ENCODE measurements around the gene MYO18A.

The MYO18A gene

DNA sequence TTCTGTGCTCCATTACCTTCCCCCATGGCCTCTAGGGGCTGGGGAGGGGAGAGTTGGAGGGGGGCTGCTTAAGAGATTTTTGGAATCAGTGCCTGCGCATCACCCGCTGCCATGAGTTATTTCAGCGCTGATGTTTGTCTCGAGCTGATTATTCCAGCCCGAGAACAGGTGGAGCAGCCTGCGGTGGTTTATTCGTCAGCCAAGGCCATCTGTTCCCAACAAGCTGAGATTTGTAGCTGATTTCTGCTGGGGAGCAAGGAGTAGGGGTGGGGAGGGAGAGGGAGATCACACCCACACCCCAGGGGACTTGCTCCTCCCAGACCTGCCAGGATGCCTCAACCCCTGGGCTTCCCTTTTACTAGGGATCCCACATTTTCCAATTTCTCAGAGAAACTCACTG is 114.2 kb downstream of the MYO18A start:
- no peak overlapping the region for H3K4me2 ChIP-seq (ENCODE audit: insufficient read depth, low read length)
- H4K20me1 ChIP-seq (ENCODE audit: insufficient read depth, low read length): no peaks in the 10 kb centered on the region
- ATAC-seq (ENCODE audit: insufficient read depth, low read depth) (no peak), DNase-seq (no peak)
- no peaks in the 10 kb centered on the region for H3K4me1 ChIP-seq (ENCODE audit: insufficient read depth, low read length)
- H3K9ac ChIP-seq (ENCODE audit: low read depth, low read length): no peak overlapping the region
- no peak overlapping the region for H3K4me3 ChIP-seq (ENCODE audit: low read depth in 1 of 2, low read length in 2 of 2)
- H3K27ac ChIP-seq (ENCODE audit: low read length): no peak overlapping the region
- no peaks in the 10 kb centered on the region for H3K36me3 ChIP-seq (ENCODE audit: insufficient read depth, low read length)
- TF ChIP-seq, protein P1, sequence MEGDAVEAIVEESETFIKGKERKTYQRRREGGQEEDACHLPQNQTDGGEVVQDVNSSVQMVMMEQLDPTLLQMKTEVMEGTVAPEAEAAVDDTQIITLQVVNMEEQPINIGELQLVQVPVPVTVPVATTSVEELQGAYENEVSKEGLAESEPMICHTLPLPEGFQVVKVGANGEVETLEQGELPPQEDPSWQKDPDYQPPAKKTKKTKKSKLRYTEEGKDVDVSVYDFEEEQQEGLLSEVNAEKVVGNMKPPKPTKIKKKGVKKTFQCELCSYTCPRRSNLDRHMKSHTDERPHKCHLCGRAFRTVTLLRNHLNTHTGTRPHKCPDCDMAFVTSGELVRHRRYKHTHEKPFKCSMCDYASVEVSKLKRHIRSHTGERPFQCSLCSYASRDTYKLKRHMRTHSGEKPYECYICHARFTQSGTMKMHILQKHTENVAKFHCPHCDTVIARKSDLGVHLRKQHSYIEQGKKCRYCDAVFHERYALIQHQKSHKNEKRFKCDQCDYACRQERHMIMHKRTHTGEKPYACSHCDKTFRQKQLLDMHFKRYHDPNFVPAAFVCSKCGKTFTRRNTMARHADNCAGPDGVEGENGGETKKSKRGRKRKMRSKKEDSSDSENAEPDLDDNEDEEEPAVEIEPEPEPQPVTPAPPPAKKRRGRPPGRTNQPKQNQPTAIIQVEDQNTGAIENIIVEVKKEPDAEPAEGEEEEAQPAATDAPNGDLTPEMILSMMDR (IDR thresholded peaks at IDR 0.05; ENCODE audit: borderline replicate concordance, extremely low read depth, low read length, poor library complexity, severe bottlenecking): no peak
- H3K79me2 ChIP-seq (ENCODE audit: insufficient read depth, low read length): no peaks in the 10 kb centered on the region
- H3K27me3 ChIP-seq (ENCODE audit: insufficient read depth, low read length, poor library complexity): no peaks in the 10 kb centered on the region
- H3K9me3 ChIP-seq (ENCODE audit: insufficient read depth, low read length, severe bottlenecking): no peaks in the 10 kb centered on the region
- H2AFZ ChIP-seq (ENCODE audit: low read depth, low read length): no peak overlapping the region

DNA sequence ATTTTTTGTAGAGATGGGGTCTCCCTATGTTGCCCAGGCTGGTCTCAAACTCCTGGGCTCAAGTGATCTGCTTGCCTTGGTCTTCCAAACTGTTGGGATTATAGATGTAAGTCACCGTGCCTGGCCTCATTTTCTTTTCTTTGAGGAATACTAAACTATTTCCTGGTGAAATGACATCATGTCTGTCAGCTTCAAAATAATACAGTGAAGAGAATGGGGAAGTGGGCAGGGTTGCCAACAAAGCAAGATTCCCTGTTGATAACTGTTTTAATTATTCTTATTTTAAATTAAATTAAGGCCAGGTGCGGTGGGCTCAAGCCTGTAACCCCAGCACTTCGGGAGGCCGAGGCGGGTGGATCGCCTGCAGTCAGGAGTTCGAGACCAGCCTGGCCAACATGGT is 116.2 kb downstream of the MYO18A start:
- no peaks in the 10 kb centered on the region for H3K27me3 ChIP-seq (ENCODE audit: insufficient read depth, low read length, poor library complexity)
- no peak overlapping the region for H3K9ac ChIP-seq (ENCODE audit: low read depth, low read length)
- no peaks in the 10 kb centered on the region for H4K20me1 ChIP-seq (ENCODE audit: insufficient read depth, low read length)
- ATAC-seq (ENCODE audit: insufficient read depth, low read depth) (no peak), DNase-seq (no peak)
- TF ChIP-seq, protein P1 (IDR thresholded peaks at IDR 0.05; ENCODE audit: borderline replicate concordance, extremely low read depth, low read length, poor library complexity, severe bottlenecking): no peak
- TF ChIP-seq EZH2 (IDR thresholded peaks at IDR 0.05; ENCODE audit: borderline replicate concordance, low read depth, low read length, severe bottlenecking): no peak
- no peaks in the 10 kb centered on the region for H3K4me1 ChIP-seq (ENCODE audit: insufficient read depth, low read length)
- H3K79me2 ChIP-seq (ENCODE audit: insufficient read depth, low read length): no peaks in the 10 kb centered on the region
- H3K4me2 ChIP-seq (ENCODE audit: insufficient read depth, low read length): no peak overlapping the region
- no peaks in the 10 kb centered on the region for H3K9me3 ChIP-seq (ENCODE audit: insufficient read depth, low read length, severe bottlenecking)
- no peak overlapping the region for H2AFZ ChIP-seq (ENCODE audit: low read depth, low read length)
- H3K36me3 ChIP-seq (ENCODE audit: insufficient read depth, low read length): no peaks in the 10 kb centered on the region
- no peak overlapping the region for H3K4me3 ChIP-seq (ENCODE audit: low read depth in 1 of 2, low read length in 2 of 2)
- no peak overlapping the region for H3K27ac ChIP-seq (ENCODE audit: low read length)

DNA sequence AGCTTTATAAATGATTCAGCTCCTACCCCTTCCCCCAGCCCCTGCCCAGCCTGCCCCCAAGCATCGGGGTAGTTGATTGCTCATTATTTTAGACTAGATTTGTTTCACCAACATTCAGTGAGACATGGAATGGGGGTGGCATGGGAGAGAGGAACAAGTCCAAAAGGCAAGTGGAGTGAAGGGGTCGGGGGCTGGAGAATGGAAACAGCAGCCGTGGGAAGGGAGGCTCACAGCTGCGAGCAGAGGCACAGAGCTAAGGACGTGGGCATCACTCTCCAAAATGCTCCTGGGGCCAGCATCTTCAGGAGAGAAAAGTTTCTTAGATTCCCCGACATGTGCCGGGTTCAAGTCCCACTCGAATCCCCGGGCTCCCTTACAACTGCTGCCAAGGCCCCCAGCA is 118.0 kb downstream of the MYO18A start:
- Histone ChIP-seq H3K36me3 (ENCODE audit: insufficient read depth, low read length) (no peaks in the 10 kb centered on the region), H3K4me3 (ENCODE audit: low read depth in 1 of 2, low read length in 2 of 2) (no peak overlapping the region), H3K9me3 (ENCODE audit: insufficient read depth, low read length, severe bottlenecking) (no peaks in the 10 kb centered on the region), H3K27ac (ENCODE audit: low read length) (no peak overlapping the region), H3K9ac (ENCODE audit: low read depth, low read length) (no peak overlapping the region), H3K4me1 (ENCODE audit: insufficient read depth, low read length) (no peaks in the 10 kb centered on the region), H2AFZ (ENCODE audit: low read depth, low read length) (no peak overlapping the region), H3K4me2 (ENCODE audit: insufficient read depth, low read length) (no peak overlapping the region), H3K27me3 (ENCODE audit: insufficient read depth, low read length, poor library complexity) (no peaks in the 10 kb centered on the region), H3K79me2 (ENCODE audit: insufficient read depth, low read length) (no peaks in the 10 kb centered on the region), H4K20me1 (ENCODE audit: insufficient read depth, low read length) (no peaks in the 10 kb centered on the region)
- DNase-seq (no peak), ATAC-seq (ENCODE audit: insufficient read depth, low read depth) (no peak)
- TF ChIP-seq, protein P1 (IDR thresholded peaks at IDR 0.05; ENCODE audit: borderline replicate concordance, extremely low read depth, low read length, poor library complexity, severe bottlenecking): no peak
- TF ChIP-seq EZH2 (IDR thresholded peaks at IDR 0.05; ENCODE audit: borderline replicate concordance, low read depth, low read length, severe bottlenecking): no peak

DNA sequence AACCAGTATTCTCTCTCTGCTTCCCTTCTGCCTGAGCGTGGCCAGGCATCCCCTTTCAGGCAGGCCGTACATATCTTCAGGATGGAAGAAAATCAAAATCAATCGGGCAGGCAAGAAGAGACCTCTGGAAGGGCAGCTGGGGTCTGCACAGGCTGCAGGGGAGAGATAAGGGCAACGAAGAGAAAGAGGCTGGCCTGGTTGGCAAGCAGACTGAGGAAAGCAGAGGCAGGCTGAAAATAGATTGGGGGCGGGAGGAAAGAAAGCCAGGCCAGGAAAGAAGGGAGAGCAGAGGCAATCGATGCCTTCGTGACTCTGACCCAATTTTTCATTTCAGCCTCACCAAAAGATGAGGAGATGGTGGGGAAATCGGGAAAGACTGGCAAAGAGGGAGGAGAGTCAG is 119.2 kb downstream of the MYO18A start:
- H4K20me1 ChIP-seq (ENCODE audit: insufficient read depth, low read length): no peaks in the 10 kb centered on the region; the same call in 1 of the 2 replicates
- H3K4me1 ChIP-seq (ENCODE audit: insufficient read depth, low read length): no peaks in the 10 kb centered on the region
- H3K9me3 ChIP-seq (ENCODE audit: insufficient read depth, low read length, severe bottlenecking): no peaks in the 10 kb centered on the region
- H3K9ac ChIP-seq (ENCODE audit: low read depth, low read length): no peak overlapping the region
- H2AFZ ChIP-seq (ENCODE audit: low read depth, low read length): no peak overlapping the region
- no peak for TF ChIP-seq EZH2 (IDR thresholded peaks at IDR 0.05; ENCODE audit: borderline replicate concordance, low read depth, low read length, severe bottlenecking)
- TF ChIP-seq, protein P1 (IDR thresholded peaks at IDR 0.05; ENCODE audit: borderline replicate concordance, extremely low read depth, low read length, poor library complexity, severe bottlenecking): no peak
- H3K4me2 ChIP-seq (ENCODE audit: insufficient read depth, low read length): no peak overlapping the region
- H3K4me3 ChIP-seq (ENCODE audit: low read depth in 1 of 2, low read length in 2 of 2): no peak overlapping the region
- DNase-seq (no peak), ATAC-seq (ENCODE audit: insufficient read depth, low read depth) (no peak)
- no peaks in the 10 kb centered on the region for H3K27me3 ChIP-seq (ENCODE audit: insufficient read depth, low read length, poor library complexity)
- no peaks in the 10 kb centered on the region for H3K79me2 ChIP-seq (ENCODE audit: insufficient read depth, low read length)
- no peaks in the 10 kb centered on the region for H3K36me3 ChIP-seq (ENCODE audit: insufficient read depth, low read length)
- H3K27ac ChIP-seq (ENCODE audit: low read length): no peak overlapping the region

Data from DND-41 (cell line).